ENCODE measurements around the gene PLA2G15.

PLA2G15 gene

GRCh38 chr16:68299571-68300453 is 54.6 kb downstream of the PLA2G15 start:
- no peak for DNase-seq

- DNase-seq = no peak
These were observed 55.7 kb downstream of the PLA2G15 start for GRCh38 chr16:68300734-68301459.

DNA sequence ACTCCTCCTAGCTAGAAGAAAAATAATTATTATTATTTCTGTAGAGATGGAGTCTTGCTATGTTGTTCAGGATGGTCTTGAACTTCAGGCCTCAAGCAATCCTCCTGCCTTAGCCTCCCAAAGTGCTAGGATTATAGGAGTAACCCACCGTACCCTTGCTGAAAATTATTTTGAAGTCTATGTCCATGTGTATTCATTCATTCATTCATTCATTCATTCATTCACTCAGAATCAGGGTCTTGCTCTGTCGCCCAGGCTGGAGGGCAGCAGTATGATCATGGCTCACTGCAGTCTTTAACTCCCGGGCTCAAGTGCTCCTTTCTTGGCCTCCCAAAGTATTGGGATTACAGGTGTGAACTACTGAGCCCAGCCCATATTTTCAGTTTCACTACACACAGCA is 61.5 kb downstream of the PLA2G15 start:
- no peak for DNase-seq

DNA sequence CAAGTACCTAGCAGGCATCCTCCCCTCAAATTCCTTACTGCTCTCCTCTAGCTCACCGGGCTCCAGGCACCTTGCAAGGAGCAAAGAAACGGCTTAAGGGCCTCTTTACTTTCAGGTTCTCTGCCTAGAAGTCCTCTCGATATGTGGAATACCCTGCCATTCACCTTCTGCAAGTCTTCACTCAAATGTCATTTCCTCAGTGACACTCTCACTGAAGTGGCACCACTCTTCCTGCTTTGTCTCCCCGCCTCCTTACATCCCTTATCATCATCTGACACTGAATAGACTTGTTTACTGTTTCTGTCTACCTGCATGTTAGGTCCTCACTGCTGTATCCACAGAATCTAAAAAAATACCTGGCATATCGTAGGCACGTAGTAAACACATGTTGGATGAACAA is 64.6 kb downstream of the PLA2G15 start:
- no peak for DNase-seq

DNA sequence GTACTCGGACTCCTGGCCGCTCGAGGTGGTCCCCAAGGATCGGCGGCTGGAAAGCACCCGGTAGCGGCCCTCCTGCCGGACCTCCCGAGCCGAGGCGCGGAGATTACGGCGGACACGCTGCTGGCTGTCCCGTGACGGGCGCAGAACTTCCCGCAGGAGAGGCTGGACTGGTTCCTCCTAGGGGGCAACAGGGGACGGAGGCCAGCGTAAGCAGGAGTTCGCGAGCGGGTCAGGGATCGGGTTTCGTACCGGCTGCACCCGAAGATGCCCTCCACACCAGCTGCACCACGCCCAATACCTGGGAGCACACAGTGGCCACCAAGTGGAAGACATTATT is 65.2 kb downstream of the PLA2G15 start:
- no peak for DNase-seq

All from NCI-H524 (cell line).